ENCODE results near the gene PEX14. TPM values are rescaled to one million over a fixed set of nuclear protein-coding genes. Genes with fewer than 3 reads are reported as not detected.
A peak's percentile ranks its signal among the peaks of the same experiment; 100 is the strongest.

The PEX14 gene
- total and polyA plus RNA-seq, 9 of the 15 experiments (the other 6 are each of a cell fraction or from before 2014, with no cell fraction given): 2.6 to 45.7 (median 22.7) TPM

- TF ChIP-seq CEBPB (tag; IDR thresholded peaks at IDR 0.05) (no peak), ID3 (CRISPR knock-in tag; IDR thresholded peaks at IDR 0.05) (no peak), ID3 (tag; IDR thresholded peaks at IDR 0.05) (peak; percentile 92), KLF13 (tag; IDR thresholded peaks at IDR 0.05; ENCODE audit: borderline replicate concordance, low read depth) (peak; percentile 76), E2F8 (IDR thresholded peaks at IDR 0.05; ENCODE audit: low read depth, partially characterized antibody) (peak; percentile 23), HEY1 (CRISPR knock-in tag; IDR thresholded peaks at IDR 0.05; ENCODE audit: borderline replicate concordance) (no peak), DIDO1 (tag; IDR thresholded peaks at IDR 0.05; ENCODE audit: low read depth) (peak; percentile 92), ZBTB8A (IDR thresholded peaks at IDR 0.05; ENCODE audit: partially characterized antibody) (peak; percentile 74), E4F1 (CRISPR knock-in tag; IDR thresholded peaks at IDR 0.05; ENCODE audit: borderline replicate concordance) (no peak), MXI1 (IDR thresholded peaks at IDR 0.05; ENCODE audit: low read depth, low read length) (peak; percentile 96), GABPA (tag; conservative IDR thresholded peaks at IDR 0.05; ENCODE audit: low read depth) (peak; percentile 83), SMAD1 (IDR thresholded peaks at IDR 0.05; ENCODE audit: low read depth, low read length, partially characterized antibody) (no peak), CBFA2T2 (conservative IDR thresholded peaks at IDR 0.05) (peak; percentile 88), NCOA1 (IDR thresholded peaks at IDR 0.05; ENCODE audit: low read depth) (no peak; the same call in 1 of the 2 replicates), ELF2 (CRISPR knock-in tag; IDR thresholded peaks at IDR 0.05) (peak; percentile 51), NFATC3 (IDR thresholded peaks at IDR 0.05) (0 out of 2 replicates have a peak, but pooled peaks have one; percentile 39), TAF7 (tag; IDR thresholded peaks at IDR 0.05) (peak; percentile 45; the same call in 1 of the 2 replicates), HSF4 (CRISPR knock-in tag; IDR thresholded peaks at IDR 0.05; ENCODE audit: borderline replicate concordance) (no peak)
Measured at GRCh38 chr1:10472220-10473144, 2.3 kb upstream of the PEX14 start, which contains the start of gene DFFA (continued).
